Stimulated activated CD8-positive, alpha-beta memory T cell treated with anti-CD3 and anti-CD28 coated beads, Interleukin-4, amount 100 ng/mL, for 4 hours (primary cell): ENCODE data around the gene SPOP.

Experiments used
- DNase-seq, 2 donors: peaks; one replicate each; pipeline ENCODE4 v3.0.0-alpha.2; 2020; ENCODE audit warnings: low read depth in 2 of 2, low spot score in 1 of 2

Gene SPOP

DNA sequence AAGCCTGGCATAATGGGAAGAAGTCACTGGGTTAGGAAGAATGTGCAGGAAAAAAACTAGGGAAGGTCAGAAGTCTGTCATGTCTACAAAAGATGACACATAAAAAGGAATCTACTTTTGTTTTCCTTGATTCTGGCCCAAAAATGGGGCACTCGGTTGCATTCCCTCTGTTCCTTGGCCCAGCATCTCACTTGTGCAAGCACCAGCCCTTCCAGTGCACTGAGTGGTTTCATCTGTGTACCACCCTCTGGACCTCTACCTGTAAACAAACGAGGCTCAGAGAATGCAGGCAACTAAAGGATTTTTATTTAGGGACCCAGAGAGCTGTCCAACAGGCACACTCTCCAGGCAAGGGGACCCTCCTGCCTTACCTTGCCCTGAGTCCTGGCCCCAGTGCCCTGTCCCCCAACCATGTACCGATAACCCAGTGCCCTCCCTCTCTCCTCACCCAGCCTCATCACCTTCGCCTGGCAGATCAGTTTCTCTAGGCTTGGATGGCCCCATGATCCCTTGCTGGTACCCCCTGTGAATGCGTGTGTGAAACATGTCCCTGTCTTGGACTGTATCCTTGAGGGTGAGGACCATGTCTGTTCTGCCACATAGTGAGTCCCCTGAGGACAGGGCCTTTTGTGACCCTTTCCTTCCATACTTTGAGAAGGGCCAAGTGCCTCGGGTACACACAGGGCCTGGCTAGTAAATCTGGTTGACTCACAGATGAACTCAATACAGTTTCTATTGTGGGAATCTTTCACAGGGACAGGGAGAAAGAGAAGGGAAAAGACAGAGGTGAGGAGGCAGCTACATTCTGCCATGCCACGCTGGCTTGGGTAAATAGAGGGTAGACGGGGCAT lies 88.9 kb downstream of the SPOP start:
- DNase-seq: no peak

DNA sequence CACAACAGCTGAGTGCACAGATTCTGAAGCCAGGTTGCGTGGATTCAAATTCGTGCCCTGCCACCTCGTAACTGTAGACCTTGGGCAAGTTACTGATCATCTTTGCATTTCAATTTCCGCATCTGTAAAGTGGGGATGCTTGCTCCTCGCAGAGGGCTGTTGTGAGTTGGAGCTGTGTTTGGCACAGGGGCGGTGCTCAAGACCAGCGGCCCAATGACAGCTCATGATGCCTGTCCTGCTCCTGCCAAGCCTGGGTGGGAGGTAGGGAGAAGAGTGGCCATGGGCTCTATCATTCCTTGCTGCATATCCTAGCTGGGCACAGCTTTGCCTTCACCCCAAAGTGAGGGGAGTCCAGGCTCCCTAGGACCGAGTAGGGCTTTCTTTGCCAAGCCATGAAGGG lies 89.6 kb downstream of the SPOP start:
- DNase-seq: no peak

DNA sequence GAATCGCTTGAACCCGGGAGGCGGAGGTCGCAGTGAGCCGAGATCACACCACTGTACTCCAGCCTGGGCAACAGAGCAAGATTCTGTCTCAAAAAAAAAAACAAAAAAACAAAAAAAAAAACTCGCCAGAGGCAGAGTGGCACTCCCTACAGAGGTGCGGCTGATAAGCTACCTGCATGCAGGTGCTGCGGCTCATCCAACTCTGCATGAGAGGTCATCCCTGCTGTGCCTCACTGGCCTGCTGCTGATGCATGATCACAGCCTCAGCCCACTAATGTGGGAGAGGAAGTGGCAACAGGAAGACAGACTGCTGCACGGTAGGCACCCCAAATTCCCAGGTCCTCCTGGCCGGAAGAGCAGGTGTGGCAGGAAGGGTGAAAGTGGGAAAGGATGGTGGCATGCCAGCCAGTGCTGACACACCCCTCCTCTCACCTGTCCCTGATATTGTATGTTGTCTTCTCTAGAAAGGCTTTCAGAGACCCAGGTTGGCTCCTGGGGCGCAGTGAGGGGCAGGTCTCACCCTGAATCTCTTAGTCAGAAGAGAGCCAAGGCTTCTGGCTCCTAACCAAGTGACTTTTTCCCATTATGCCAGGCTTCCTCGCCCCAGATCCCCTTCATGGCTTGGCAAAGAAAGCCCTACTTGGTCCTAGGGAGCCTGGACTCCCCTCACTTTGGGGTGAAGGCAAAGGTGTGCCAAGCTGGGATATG lies 90.4 kb downstream of the SPOP start:
- no peak for DNase-seq

DNA sequence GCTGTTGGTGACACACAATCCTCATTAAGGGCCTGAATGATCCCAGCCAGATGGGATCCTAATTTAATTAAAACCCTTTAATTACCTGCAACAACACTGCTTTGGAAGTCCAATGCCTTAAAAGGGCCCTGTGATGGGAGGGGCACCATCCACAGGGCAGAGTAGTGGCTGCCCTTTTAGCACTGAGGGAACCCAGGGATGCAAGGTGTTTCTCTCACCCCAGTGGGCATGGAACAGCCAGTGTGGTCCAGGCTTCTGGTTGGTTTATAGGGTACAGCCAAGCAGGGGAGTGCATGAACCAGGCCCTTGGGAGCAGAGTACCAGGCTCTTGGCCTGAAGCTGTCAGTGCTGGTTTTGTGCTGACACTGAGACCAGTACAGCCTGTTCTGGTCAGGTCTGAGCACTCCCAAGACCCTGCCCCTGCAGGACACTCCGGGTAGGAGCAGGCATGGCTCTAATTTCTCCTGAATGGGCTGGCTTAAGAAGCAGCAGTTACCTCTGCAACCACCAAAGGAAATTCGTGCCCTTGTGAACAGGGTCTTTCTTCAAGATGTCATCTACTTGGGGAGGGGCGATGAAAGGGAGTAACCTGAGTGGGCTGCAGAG lies 92.4 kb downstream of the SPOP start:
- no peak for DNase-seq

DNA sequence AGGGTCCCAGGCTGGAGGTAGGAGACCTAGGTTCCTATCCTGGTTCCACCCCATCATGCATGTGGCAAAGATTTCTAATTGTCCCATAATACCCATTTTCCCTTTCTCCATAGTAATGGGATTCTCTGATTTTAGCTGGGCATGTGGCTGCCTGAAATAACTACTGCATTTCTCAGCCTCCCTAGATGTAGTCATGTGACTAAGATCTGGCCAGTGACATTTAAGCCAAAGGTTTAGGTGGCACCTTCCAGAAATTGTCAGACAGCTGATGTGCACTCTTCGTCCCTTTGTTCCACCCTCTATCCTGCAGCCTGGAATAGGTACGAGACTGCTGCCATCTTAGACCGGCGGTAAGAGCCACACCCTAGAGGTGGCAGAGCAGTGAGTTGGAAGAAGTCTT lies 94.0 kb downstream of the SPOP start:
- no peak for DNase-seq

DNA sequence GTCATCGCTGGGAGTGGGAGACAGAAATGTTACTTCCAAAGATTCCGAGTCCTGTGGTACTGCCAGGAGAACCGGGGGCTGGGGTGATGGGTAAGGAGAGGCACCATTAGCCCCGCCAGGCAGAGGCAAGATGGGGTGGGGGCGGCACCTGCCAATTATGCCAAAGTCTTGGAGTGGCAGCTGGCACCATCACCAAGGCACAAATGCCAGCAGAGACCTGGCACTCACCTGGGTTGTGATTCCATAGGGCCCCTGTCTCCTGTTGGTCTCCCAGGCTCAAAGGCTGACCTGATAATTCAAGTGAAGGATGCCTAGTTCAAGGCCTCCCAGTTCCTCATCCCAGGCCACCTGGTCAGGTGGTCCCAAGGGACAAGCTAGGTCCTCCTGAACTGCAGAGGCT lies 94.7 kb downstream of the SPOP start:
- no peak for DNase-seq

DNA sequence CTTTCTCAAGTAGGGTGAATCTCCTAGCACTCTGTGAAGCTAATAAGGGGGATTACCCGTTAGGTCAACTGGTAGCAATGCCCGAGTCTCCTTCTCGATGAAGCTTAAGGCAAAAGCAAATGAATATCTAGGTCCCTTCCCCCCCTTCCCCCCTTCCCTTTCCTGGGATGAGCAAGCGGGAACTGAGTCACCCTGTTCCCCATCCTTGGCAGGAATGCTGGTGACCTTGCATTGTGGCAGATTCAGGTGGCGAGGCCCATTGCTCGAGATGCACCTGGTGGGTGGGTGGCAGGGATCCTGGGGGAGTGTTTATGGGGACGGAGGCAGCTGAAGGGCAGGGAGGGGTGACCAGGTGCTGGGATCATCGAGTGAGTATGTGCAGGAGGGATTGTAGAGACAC lies 95.1 kb downstream of the SPOP start:
- DNase-seq: no peak

DNA sequence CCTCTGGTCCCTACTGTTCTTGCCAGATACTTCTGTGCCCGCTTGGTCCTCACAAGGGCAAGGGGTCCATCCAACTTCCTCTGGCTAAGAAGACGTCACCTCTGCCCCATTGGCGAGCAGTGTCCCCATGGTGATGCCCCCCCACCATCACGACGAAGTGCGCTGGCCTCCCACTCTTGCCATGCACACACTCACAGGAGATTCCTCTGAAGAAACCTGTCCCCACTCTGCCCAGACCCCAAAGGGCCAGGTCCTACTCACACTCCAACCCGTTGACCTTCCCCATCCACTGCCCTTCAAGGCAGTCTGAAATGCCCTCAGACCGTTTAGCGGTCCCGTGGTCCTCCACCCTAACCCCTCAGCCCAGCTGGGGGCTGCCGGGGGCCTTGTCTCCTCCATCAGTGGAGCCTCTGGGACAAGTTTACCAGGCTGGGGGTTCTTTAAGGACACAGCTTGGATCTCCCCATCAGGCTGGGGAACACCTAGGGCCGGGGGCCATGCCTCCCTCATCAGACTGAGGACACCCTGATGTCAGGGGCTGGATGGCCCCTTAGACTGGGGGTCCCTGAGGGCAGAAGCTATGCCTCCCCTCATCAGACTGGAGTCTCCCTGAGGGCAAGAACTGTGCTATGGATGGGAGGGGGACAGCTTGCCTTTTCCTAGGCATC lies 95.7 kb downstream of the SPOP start:
- DNase-seq: no peak

DNA sequence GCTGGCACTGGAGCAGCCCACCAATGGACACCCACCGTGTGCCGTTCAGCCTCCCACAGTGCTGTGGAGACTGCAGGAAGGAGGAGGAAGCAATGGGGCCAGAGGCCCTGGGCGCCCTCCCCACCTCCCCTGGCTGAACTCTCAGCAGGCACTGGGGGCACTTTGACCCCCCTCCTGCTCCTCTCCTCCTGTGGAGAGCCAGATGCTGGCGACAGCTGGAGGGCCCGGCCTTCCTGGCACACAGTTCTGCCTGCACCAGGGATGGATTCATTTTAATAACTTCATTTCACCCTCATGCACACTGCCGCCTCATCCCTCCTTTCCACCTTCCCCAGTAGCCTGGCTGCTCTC lies 96.3 kb downstream of the SPOP start:
- DNase-seq: no peak

DNA sequence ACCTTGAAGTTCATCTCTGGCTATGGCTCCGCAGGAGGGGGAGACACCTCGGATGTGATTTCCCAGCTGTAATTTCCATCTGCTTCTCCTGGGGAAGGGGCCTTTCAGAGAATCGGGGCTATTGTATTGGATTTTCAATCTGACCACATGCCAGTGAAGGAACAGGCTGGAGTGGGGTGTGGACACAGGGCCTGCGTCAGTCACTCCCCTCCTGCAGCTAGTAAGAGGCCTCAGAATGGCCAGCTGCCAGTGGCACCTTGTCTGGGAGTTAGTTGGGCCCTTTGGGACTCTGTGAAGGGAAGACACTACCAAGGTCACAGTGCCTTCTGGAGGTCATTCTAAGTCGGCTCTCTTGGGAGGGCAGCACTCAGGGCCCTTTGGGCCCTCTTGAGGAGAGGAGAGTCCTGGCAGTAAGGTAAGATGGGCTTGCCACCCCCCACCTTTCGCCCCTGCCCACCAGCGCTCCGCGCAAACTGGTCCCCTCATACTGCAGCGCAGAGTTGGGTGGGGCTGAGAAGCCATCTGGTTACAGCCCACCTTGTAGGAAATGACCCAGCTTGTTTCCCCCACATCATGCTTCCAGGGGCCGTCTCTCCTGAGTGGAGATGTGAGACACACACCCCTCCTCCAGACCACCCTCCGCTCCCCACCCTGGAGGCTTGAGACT lies 96.8 kb downstream of the SPOP start:
- no peak for DNase-seq

DNA sequence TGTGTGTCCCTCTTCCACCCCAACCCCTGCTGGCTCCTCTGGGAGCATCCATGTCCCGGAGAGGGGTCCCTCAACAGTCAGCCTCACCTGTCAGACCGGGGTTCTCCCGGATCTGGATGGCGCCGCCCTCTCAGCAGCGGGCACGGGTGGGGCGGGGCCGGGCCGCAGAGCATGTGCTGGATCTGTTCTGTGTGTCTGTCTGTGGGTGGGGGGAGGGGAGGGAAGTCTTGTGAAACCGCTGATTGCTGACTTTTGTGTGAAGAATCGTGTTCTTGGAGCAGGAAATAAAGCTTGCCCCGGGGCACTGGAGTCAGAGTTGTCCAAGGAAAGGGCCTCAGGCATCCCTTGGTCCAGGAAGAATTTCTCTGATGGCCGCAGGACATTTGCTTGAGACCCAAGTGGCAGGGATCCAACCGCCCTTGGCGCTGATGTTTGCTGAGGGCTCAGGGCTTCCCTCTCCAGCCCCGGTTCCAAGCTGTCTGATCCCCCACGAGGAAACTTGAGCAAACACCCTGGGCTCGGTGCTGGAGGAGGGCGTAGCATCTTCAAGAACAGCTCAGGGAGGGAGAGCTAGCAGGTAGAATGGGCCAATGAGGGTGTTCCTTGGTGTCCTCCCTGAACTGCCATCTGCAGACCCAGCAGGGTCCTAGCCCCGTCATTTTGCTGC lies 97.7 kb downstream of the SPOP start:
- no peak for DNase-seq

DNA sequence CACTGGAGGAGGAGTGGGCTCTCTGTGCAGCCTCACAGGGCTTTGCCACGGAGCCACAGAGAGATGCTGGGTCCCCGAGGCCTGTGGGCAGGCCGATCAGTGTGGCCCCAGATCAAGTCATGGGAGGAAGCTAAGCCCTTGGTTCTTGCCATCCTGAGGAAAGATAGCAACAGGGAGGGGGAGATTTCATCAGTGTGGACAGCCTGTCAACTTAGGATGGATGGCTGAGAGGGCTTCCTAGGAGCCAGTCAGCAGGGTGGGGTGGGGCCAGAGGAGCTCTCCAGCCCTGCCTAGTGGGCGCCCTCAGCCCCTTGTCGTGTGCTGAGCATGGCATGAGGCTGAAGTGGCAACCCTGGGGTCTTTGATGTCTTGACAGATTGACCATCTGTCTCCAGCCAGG lies 98.4 kb downstream of the SPOP start:
- DNase-seq: no peak

DNA sequence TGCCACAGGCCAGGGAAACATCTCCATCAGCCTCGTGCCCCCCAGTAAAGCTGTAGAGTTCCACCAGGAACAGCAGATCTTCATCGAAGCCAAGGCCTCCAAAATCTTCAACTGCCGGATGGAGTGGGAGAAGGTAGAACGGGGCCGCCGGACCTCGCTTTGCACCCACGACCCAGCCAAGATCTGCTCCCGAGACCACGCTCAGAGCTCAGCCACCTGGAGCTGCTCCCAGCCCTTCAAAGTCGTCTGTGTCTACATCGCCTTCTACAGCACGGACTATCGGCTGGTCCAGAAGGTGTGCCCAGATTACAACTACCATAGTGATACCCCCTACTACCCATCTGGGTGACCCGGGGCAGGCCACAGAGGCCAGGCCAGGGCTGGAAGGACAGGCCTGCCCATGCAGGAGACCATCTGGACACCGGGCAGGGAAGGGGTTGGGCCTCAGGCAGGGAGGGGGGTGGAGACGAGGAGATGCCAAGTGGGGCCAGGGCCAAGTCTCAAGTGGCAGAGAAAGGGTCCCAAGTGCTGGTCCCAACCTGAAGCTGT lies 98.9 kb downstream of the SPOP start:
- DNase-seq: no peak

DNA sequence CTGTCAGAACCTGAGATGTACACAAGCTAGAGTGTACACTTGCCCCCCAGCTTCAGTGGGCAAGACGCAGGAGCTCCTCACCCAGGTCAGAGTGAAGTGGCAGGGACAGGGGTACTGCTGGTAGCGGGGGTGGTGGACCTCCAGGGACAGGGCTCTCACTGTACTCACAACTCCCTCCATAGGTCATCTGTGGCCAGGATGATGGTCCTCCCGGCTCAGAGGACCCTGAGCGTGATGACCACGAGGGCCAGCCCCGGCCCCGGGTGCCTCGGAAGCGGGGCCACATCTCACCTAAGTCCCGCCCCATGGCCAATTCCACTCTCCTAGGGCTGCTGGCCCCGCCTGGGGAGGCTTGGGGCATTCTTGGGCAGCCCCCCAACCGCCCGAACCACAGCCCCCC lies 99.5 kb downstream of the SPOP start:
- no peak for DNase-seq

DNA sequence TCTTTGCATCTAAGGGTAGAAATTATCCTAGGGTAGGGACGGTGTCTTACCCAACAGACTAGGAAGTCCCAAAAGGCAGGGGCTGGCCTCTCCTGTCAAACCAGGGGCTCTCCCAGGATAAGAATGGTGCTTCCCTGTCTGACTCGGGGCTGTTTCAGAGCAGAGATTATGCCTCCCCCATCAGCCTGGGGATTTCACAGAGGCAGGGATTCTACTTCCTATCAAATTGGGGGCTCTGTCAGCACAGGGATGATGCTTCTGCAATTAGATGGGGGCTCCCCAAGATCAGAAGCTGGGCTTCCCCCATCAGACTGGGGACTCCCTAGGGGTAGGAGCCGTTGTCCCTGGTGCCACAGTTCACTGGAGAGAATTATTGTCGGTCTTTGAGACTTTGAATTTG lies 99.9 kb downstream of the SPOP start:
- no peak for DNase-seq

DNA sequence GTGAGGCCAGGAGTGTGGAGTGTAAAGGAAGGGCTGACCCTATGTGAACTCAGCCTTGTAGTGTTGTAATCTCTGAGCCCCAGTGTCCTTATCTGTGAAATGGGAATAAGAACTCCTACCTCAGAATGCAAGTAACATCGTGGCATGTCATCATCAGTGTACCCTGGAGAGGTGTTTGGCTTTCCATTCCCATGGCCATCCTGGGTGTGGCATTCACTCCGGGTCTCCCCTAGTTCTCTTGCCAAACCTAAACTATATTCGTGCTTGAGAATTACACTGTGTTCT lies 100.3 kb downstream of the SPOP start:
- no peak for DNase-seq

DNA sequence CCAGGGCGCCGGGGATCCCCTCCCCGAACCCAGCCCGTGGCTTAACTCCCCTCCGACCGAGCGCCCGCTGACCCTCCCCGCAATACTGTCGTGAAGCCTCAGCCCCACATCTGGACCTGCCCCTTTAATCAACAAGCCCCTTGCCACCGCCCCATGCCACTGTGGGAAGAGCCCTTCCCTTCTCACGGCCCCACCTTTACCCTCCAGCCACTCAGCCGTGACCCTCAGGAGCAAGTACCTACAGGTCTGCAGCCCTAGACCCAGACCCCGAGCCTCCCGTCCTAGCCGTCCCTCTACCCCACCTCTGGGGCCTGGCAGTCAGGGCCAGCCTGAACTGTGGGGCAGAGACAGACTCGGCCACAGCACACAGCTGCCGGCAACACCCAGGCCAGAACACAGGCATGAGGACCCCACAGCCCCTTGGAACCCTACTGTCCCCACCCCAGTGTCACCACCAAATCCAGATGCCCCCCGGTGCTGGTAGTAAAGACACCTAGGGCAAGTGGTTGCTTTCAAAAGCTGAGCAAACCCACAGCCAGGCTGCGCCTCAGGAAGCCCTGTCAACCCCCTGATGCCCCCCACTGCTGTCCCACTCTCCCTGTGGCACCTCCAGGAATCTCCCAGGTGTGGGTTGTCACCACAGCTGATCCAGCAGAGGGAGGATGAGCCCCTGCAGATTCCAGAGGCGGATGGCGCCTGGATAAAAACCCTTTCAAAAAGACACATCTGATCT lies 100.8 kb downstream of the SPOP start:
- no peak for DNase-seq

DNA sequence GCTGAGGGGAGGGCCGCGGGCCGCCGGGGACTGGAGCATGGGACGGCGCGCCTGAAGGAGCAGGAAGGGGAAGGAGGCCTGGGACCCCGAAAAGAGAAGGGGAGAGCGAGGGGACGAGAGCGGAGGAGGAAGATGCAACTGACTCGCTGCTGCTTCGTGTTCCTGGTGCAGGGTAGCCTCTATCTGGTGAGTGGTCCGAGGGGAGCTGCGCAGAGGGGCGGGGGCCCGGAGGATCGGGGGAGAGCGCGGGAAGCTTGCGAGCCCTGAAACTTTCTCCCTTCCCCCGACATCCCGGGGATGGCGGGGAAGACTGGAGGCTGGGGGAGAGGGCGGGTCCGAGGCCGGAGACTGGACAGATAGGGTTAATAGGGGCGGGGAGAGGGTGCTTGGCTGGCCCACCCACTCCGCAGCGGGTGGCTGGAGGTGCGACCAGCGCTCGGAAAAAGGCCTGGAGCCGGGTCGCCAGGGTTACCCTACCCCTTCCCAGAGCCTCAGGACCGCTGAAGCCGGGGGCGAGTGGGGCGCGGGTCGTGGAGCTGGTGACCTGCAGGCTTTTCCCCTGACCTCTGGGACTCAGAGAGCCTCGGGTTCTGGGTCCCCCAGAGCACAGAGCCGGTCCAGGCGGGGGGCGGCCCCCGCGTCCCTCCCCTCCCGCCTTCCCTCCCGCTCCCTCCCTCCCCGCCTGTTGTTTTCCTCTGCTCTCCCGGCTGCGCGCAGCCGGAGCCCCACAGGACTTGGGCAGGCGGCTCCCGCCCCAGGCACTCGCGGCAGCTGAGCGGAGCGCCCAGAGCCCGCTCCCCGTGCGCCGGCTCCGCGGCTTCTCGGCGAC lies 101.6 kb downstream of the SPOP start:
- no peak for DNase-seq

DNA sequence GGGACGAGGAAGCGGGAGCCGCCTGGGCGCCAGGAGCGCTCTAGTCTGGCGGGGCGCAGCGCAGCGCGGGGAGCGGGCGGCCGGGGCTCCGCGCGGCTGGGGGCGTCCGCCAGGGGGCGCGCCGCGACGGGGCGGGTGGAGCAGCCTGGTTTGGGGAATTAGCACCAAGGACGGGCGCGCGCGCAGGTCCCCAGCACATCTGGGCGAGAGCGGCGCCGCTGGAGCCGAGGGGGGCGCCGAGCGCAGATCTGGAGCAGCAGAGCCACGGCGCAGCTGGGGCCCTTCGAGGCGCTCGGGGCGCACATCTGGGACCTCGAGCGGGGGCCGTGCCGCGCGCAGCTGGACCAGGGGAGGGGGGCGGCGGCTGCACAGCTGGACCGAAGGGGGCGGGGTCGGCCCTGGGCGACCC lies 102.2 kb downstream of the SPOP start, which contains the start of gene NXPH3:
NXPH3 (plus strand) TSS at position 193 of the 409 bp plus-strand sequence. CDS start 349 bp downstream, outside the sequence.
- DNase-seq: peak; percentile 14 to 18
